GM18508 (cell line): ENCODE data around the gene RERGL.
"Not testable (repeated sequence)": the region's sequence is repeated elsewhere in the genome, so short reads cannot be mapped to it uniquely, and the experiment has no call there.

Experiments
- ATAC-seq: cut with Tn5 transposase; IDR thresholded peaks from one replicate; pipeline ENCODE4 v1.9.1; 2021; ENCODE audit warnings: moderate number of reproducible peaks; ENCODE audit not compliant: insufficient read depth, unreplicated experiment

Gene RERGL, protein sequence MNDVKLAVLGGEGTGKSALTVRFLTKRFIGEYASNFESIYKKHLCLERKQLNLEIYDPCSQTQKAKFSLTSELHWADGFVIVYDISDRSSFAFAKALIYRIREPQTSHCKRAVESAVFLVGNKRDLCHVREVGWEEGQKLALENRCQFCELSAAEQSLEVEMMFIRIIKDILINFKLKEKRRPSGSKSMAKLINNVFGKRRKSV

DNA sequence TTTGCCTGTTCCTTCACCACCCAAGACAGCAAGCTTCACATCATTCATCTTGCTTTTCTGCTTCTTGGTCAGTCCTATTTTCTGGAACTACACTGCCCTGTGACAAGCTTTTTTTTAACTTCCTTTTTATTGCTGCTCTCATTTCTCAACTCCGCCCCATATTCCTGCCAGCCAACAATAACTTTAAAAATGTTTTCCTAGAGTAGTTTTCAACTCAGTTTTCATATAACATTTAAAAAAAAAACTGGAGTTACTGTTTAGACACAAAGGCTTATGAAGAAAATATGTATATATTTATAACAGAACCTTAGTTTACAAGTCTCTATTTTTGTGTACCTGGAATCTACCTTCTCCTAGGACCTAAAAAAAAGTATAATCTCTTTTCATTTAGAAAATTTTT, at the start of gene RERGL:
Gene RERGL, minus strand, starts transcription at position 101 of the 400 bp plus-strand sequence. Its CDS starts 53 bp downstream, at position 48.
- no peak for ATAC-seq

DNA sequence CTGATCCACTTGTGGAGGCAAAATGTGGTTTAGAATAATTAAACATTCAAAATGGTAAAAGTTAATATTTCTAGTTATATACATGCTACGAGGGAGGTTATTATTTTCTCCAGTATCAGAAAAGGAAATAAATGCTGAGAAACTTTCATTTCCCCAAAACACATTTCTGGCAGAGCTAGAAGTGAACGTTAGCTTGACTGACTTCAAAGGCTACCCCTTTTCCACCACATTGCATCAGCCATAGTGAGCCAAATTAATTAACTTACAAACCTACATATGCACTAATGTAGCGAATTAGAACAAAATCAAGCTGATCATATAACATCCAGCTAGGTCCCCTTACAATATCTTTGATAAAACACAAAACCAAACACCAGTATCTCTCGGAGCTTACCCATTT, 49.3 kb upstream of the RERGL start:
- ATAC-seq = no peak

DNA sequence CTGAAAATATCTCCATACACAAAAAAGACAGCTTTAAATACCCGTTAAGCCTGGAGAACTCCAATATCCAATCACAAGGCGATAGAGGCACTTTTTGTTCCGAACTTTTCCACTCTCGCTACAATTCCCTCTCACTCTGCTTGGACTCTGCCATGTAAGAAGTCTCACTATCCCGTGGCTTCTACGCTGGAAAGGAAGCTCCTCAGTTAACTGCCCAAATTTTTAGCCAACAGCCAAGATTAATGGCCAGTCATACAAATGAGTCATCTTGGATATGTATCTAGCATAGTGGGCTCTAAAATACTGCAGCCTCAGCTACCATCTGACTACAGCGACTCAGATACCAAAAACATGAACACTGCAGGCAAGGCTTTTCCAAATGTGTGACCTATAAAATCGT, 45.5 kb upstream of the RERGL start:
- no peak for ATAC-seq

DNA sequence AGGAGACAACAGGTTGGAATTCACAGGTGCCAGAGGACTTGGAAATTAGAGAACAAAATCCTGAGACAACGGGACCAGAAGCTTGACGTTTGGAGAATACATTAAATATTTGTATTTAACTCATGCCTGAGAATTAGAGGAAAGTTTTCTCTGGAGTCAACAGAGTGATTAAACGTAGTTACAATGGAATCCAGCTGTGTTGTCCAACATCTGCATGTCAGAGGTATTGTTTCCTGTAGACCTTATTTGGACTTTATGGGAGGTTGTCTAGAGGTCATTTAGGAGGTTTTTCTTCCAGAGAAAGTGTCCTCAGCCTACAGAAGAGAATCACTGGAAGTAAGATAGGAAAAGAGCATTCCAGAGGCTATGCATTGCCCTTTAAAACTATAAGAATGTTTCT, 45.1 kb upstream of the RERGL start:
- no peak for ATAC-seq

DNA sequence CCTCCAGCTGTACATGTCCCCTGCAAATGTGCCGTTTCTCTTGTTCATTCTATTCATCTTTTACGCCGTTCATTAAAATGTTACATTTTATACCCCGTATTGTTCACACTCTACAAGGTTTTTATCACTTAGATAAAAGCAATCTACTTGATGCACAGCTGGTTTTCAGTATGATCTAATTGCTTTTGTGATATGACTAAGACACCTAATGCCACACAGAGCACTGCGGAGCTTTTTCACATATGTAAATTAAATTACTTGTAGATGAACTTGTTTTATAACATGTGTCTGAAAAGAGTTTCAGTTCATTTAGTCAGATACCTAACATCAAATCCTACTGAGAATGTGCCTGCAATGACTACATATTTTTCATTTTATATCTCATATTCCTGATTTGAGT, 40.9 kb upstream of the RERGL start:
- no peak for ATAC-seq

DNA sequence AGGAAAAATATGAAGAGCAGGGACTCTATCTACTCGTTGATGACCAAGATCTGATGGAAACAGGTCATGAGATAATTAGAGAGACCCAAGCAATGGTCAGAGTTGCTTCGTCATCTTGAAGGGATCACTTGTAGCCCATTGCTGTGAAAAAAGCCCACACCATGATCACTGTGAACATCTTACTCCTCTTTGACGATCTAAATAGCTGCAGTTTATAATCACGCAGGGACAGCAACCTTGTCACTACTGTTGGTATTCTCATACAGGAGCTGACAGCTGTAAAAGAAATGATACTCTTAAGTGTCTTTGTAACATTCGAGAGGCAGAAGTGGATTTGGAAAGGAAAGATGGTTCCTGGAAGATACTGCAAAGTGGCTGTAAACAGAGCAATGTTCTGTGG, 33.7 kb upstream of the RERGL start:
- ATAC-seq = no peak

DNA sequence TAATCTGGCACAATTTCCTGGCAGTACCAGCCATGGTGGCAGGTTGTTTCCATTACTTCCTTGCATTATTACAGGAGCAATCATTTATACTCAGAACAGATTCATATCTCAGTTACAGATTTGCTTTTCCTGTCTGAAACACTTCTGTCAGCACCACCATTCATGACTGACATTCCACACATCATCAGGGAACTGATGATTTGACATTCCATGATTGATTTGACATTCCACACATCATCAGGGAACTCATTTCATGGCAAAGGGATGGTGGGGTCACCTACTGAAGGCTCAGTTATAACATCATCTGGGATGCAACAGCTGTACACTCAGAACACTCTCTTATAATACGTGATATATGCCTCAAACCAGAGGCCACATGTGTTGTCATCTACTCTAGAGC, 30.9 kb upstream of the RERGL start:
- no peak for ATAC-seq

DNA sequence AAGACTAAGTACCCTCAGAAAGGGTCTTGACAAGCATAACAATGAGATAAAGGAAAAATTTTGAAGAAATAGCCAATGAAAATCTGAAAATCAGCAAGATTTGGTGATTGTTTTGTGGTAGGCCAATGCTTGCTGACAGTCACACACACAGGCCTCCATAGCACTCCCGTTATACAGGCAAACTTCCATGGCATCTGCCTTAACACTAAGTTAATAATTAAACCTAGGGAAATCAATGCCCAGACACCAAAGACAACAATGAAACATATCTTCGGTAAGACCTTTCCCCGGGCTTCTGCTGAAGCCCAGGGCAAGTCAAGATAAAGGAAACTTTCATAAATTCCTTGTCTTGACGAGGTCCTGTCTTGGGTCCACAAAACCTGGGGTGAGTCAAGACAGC, 18.6 kb upstream of the RERGL start:
- ATAC-seq = no peak

DNA sequence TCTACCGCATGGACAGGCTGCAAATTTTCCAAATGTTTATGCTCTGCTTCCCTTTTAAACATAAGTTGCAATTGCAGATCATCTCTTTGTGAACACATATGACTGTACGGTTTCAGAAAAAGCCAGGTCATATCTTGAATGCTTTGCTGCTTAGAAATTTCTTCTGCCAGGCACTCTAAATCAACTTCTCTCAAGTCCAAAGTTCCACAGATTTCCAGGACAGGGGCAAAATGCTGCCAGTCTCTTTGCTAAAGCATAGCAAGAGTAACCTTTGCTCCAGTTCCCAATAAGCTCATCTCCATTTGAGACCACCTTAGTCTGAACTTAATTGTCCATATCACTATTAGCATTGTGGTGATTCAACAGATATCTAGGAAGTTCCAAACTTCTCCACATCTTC, 13.6 kb upstream of the RERGL start:
- ATAC-seq = no peak

DNA sequence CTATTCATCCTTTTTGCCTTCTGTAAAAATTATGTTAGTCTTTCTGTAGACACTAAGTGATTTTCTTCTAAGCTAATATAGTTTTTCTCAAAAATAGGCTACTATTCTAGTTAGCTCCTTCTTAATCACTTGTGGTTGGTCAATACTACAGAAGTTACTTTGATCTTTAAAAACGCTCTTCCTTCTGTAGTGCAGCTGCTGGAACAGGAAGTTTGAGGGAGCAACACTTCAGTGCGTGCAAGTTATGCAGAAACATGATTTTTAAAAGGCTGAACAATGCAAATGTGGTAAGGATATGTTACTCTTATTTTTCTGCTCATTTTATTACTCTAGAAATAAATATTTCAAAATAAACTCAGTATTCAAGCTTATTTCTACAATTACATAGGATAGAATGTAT, 11.1 kb upstream of the RERGL start:
- ATAC-seq = no peak

DNA sequence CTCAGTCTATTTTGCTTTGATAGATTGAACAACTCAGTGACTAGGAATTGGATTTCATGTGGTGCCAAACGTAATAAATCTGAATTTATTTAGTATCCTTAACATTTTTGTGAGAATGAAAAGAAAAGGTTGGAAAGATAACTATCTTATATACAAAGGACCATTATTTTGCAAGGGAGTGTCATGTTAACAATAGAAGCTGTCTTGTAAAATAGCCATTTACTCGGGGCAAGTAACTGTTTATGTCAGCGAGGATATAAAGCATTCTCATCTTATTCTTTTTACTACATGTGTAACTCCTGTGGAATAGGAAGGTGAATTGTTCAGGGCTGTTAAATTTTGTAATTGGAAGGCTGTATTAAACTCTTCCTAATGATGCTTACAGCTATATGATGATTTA, 5.9 kb downstream of the RERGL start:
- no peak for ATAC-seq

DNA sequence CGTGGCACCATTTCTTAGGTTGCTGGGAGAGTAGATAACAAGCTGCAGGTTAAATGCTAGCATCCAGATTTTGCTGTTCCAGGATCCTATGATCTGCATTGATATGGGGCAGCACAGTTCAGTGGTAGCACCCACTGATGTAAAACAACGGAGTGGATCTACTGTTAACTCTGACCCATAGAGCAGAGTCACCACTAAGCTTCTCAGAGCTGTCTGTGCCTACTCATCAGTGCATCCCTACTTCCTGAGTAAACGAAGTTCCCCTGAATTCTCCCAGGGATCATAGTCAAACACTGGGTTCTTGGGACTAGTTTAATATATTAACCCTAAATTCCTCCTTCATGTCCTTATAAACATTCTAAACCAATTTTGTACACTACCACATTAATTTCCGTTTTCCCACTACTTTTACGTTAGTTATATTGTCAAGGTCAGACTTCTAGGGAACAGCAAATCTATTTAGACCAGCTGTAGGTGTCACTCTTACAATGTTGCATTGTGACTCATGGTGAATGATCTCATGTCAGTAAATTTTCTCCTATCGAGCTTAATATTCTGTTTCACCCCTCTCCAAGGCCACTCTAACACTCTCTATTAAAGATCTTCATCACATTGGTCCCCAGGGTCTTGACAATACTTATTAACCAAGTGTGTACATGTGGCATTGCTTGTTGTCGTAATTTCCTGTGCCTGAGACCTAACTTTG, 10.3 kb downstream of the RERGL start:
- ATAC-seq = no peak

DNA sequence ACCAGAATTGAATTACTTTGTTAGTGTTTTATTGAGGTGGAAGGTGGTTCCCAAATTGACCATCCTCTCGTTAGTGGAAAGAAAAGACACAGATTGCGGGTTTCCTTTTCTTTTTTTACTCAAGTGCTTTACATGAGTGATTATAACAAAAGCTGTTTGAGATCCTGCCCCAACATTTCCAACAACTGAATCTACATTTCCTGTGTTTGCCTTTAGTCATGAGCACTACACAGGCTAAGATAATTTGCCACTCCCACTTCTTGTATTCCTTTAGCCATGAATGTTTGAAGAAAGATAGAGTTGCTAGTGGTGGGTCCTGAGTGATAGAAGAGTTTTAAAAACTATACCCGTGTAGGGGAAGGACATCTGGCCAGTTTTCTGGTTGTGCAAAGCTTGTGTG, 16.0 kb downstream of the RERGL start:
- ATAC-seq = no peak

DNA sequence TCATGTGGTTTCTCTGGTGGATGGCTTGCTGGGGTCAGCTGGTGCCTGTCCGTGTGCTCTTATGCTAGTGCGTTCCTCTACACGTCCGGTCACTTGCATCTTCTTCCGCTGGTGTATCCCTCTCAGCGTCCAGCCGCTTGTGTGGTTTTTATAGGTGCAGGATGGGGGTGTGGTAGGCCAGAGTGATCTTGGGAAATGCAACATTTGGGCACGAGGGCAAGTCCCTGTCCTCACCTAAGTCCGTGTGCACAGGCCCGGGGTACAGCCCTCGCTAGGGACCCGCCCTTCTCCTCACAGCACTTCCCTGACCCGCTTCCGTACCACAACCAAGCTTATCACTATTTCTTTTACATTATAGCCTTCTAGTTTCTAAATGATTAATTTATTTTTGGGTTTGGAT, 17.3 kb downstream of the RERGL start:
- no peak for ATAC-seq

DNA sequence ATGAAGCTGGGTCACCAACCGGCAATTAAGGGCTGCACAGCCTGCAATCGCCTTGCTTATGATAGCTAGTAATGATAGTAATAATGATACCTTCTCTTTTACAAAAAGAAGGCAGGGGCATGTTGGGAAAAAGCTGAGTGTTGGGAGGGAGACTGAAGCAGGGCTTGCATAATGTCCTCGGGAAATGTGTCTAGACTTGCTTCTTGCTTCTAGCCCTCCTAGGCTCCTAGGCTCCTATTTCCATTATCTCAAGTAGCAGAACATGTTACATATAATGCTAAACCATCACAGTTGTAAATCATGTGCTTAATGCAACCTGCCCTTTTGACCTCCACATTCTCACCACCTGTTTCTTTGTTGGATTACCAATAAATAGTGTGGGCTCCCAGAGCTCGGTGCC, 18.7 kb downstream of the RERGL start:
- ATAC-seq = no peak

DNA sequence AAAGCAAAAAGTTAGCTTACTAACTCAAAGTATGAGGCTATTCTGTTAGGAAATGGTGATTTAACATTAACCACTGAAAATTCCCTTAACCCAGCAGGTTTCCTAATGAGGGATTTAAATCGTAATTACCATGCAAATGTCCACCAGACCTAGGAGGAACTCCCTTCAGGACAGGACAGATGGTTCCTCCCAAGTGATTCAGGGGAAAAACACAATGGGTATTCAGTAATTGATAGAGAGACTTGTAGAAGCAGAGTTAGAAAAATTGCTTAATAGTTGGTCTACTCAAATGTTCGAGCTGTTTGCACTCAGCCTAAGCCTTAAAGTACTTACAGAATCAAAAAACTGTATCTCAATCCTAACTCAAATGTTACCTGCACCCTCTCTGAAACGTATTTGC, 21.6 kb downstream of the RERGL start:
- ATAC-seq = no peak

DNA sequence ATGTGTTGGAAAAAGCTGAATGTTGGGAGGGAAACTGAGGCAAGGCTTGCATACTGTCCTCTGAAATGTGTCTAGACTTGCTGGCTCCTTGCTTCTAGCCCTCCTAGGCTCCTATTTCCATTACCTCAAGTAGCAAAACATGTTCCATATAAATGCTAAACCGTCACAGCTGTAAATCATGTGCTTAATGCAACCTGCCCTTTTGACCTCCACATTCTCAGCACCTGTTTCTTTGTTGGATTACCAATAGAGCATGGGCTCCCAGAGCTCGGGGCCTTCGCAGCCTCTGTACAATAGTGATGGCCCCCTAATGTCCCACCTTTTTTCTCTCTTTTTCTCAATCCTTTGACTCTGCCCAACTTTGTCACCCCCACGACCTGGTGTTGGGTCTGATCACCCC, 23.3 kb downstream of the RERGL start:
- no peak for ATAC-seq

DNA sequence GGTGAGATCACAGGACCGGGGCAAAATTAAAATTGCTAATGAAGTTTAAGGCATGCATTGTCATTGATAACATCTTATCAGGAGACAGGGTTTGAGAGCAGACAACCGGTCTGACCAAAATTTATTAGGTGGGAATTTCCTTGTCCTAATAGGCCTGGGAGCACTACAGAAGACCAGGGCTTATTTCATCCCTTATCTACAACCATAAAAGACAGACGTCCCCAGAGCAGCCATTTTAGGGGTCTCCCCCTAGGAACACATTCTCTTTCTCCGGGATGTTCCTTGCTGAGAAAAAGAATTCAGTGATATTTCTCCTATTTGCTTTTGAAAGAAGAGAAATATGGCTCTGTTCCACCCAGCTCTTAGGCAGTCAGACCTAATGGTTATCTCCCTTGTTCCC, 27.1 kb downstream of the RERGL start:
- ATAC-seq = not testable (repeated sequence)

DNA sequence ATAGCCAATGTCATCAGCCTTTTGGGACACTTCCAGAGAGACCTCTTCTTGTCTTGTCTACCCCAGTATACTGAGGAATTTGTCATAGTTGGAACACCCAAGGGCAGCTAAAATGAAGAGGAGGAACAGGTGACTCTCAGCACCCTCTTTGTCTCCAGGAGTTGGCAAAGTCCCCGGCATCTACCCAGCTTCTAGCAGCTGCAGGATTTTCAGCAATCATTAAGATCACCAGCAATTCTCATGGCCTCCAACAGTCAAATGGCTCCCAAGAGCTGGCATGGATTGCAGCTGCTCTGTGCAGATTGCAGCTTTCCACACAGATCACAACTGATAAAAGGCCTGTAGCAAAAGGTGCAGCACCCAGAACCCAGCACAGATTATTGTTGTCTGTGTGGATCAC, 32.9 kb downstream of the RERGL start:
- ATAC-seq = no peak

DNA sequence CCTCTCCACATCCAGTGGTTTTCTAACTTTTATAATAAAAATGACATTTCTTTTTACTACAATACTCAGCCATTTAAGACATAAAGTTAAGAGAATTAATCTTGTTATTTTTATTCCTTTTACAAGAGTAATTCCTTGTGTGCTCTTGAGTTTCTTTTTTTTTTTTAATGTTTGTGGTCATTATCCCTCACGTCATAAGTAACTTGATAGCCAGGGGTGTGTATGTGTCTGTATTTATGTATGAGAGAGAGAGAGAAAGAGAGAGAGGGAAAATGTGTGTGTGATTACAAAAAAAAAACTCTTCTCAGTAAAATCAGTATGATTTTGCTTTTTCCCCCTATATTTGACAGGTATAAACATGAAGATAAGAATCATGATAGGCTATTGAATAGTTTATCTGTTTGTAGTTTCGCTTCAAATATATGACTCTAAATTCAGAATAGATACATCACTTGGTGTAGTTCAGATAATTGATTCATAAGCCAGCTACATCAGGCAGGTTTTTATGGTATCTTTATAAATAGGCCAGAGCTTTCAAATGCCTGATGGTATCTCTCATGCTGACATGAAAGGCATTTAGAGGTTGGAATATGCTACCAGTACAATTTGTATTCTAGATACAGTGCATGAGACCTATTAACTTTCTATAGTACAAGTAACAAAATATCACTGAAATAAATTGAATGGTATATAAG, 34.9 kb downstream of the RERGL start:
- ATAC-seq = no peak

DNA sequence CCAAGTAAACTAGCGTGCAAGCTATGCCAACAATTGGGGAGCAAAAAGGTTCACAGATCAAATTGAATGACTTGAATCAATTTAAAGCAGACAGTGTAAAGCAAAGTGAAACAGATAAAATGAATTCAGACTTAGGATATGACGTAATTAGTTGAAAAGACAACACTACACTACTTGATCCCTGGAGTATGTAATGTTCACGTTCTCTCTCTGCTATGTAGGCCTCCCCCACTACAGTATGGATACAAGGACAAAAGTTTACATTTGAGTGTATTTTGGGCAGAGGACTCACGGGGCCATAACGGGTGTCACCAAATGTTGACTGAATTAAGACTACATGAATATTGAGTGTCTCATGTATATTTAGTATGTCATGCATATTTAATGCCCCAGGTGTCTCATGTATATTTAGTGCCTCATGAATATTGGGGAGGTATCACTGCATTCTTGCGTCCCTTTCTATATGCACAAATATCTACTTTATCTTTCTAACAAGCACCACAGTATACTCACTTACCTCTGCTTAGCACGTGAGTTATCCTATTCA, 44.5 kb downstream of the RERGL start:
- ATAC-seq = no peak
